Muscle of arm (tissue), 12 donors: ENCODE results near the gene SAMD4B. TPM values are rescaled to one million over a fixed set of nuclear protein-coding genes. Genes with fewer than 3 reads are reported as not detected.
"Not testable (repeated sequence)": the region's sequence is repeated elsewhere in the genome, so short reads cannot be mapped to it uniquely, and the experiment has no call there.

ENCODE experiments used
- DNase-seq: peaks from one replicate; pipeline ENCODE4 v3.0.0-alpha.2; 2013
- polyA plus RNA-seq, 12 donors: library from polyadenylated mRNA; unstranded; fragments of 120-200 nt; gene quantifications; one replicate each; pipeline ENCODE4 v1.2.1, GENCODE V29; 2013; ENCODE audit not compliant: insufficient read length in 12 of 12

Gene SAMD4B
- polyA plus RNA-seq, 12 donors: 57.9 to 191 (median 74.7) TPM; not detected in 1

GRCh38 chr19:39307822-39308530 lies 34.2 kb upstream of the SAMD4B start:
- no peak for DNase-seq

- no peak for DNase-seq
Measured at GRCh38 chr19:39308531-39309304, 33.5 kb upstream of the SAMD4B start.

GRCh38 chr19:39309305-39309670 lies 32.9 kb upstream of the SAMD4B start:
- not testable (repeated sequence) for DNase-seq

- DNase-seq: no peak
Measured at GRCh38 chr19:39310558-39311311, 31.5 kb upstream of the SAMD4B start.

GRCh38 chr19:39314016-39314728 lies 28.0 kb upstream of the SAMD4B start:
- no peak for DNase-seq

GRCh38 chr19:39315933-39316332 lies 26.3 kb upstream of the SAMD4B start:
- DNase-seq: no peak

- no peak for DNase-seq
Measured at GRCh38 chr19:39316627-39317321, 25.4 kb upstream of the SAMD4B start.

GRCh38 chr19:39317476-39317875 lies 24.7 kb upstream of the SAMD4B start:
- DNase-seq: no peak

GRCh38 chr19:39318071-39318470 lies 24.1 kb upstream of the SAMD4B start:
- no peak for DNase-seq

GRCh38 chr19:39318690-39319089 lies 23.5 kb upstream of the SAMD4B start:
- no peak for DNase-seq

GRCh38 chr19:39319098-39319891 lies 22.9 kb upstream of the SAMD4B start:
- no peak for DNase-seq

- DNase-seq: no peak
Measured at GRCh38 chr19:39319892-39320248, 22.4 kb upstream of the SAMD4B start.

GRCh38 chr19:39321117-39321831 lies 20.9 kb upstream of the SAMD4B start:
- no peak for DNase-seq

- no peak for DNase-seq
Measured at GRCh38 chr19:39321832-39322176, 20.4 kb upstream of the SAMD4B start.

GRCh38 chr19:39324242-39324842 lies 17.9 kb upstream of the SAMD4B start:
- DNase-seq: no peak

GRCh38 chr19:39325778-39326665 lies 16.2 kb upstream of the SAMD4B start:
- no peak for DNase-seq

- DNase-seq: no peak
Measured at GRCh38 chr19:39327363-39328045, 14.7 kb upstream of the SAMD4B start.
